Fibroblast of skin of back (primary cell): ENCODE data around the gene ACE.

Source experiments
- DNase-seq: peaks from one replicate; pipeline ENCODE4 v3.0.0-alpha.2; 2013

Gene ACE

DNA sequence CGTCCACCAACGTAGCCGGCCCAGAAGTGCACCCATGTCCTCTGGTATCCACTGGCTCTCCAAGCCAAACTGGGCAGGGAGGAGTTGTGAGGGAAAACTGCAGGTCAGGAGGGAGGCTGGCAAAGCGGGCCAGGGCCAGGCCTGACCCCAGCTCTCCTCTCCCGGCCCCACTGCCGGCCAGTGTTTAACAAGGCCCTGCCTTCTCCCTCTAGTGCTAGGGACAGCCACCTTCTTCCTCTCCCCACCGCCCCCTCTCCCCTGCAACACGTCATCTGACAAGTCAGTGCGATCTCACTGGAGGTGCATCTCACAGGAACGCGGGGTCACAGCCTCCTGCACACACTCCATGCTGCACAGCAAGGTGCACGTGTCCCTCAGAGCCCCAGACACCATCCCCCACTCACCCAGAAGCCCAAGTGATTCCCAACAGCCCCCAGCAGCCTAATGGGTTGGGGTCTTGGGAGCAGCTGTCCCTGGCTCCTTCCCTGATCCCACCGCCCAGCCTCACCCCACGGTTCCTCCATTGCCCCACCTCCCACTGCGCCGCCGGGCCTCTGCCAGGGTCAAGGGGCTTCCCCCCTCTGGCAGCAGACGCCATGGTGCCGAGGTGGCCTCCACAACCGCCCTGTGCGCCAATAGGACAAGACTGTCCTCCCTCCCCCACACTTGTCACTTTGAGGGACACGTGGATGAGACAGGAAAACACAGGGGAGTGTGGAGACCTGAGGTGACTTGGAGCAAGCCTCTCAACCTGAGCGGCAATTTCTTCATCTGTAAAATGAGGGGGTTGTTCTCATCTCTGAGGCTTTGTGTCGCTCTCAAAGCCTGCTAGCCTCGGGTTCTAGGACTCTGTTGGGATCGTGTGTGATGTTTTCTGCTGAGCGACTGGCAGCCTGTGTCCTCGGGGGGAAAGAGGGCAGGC is 1.1 kb upstream of the ACE start:
- DNase-seq, result no peak

DNA sequence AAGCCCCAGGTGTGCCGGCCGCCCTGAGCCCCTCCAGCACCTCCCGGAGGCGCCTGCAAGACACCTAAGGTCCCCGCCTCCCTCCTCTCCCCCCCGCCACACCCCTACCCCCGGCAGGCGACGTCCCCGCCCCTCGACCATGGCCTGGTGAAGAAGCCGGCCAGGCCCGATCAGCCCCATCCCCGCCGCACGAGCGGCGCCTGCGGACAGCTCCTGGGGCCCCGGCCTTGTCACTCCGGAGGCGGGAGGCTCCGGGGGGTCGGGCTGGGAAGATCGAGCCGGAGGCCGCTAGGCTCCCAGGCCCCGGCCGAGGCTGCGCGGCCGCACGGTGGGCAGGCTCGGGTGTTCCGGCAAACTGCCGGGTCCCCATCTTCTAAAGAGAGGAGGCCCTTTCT is 405 bp upstream of the ACE start:
- no peak for DNase-seq

GRCh38 chr17:63477480-63478440 is 899 bp downstream of the ACE start:
- DNase-seq, result no peak

DNA sequence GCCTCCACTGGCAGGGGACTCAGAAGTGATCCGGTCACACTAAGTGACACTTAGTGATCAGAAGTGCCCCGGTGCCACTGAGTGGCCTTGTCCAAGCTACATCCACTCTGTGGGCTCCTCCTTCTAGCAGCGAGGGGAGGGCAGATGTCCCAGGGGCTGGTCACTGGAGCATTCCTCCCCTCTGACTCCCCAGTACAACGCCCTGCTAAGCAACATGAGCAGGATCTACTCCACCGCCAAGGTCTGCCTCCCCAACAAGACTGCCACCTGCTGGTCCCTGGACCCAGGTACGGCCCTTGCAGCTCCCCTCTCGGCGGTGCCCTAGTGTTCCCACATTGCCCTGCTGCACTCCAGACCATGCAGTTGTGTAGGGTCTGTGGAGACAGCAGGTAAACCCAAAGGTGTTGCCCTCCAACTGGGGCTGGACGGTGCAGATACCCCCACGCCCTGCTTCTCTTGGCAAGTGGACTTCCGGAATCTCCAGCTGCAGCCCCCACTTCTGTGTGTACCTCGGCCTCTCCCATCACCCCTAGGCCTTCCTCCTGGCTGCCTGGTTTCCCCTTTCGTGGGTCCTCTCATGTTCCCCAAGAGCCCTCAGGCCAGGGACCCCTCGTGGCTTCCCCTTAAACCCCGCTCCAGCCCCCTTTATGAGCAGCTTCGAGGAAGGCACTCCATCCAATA is 2.1 kb downstream of the ACE start:
- DNase-seq, result peak; percentile 92

GRCh38 chr17:63479495-63480184 is 2.8 kb downstream of the ACE start:
- DNase-seq, result no peak

DNA sequence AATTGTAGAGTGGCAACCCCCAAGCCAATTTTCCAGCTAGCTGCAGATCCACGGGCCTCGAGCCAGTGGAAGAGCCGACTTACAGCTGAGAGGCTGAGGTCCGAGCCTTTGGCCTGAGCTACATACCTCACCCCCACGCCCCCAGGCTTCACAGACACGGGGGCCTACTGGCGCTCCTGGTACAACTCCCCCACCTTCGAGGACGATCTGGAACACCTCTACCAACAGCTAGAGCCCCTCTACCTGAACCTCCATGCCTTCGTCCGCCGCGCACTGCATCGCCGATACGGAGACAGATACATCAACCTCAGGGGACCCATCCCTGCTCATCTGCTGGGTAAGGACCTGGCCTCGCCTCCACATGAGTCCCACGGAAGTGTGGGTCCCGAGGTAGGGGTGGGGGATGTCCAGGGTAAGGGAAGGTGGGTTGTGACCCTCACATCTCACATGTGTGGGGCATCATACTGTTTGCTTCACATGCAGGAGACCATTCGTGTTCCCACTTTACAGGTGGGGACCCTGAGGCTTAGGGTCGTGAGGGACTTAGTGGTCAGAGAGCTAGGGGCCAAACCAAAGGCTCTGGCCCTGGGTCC is 3.4 kb downstream of the ACE start:
- no peak for DNase-seq

DNA sequence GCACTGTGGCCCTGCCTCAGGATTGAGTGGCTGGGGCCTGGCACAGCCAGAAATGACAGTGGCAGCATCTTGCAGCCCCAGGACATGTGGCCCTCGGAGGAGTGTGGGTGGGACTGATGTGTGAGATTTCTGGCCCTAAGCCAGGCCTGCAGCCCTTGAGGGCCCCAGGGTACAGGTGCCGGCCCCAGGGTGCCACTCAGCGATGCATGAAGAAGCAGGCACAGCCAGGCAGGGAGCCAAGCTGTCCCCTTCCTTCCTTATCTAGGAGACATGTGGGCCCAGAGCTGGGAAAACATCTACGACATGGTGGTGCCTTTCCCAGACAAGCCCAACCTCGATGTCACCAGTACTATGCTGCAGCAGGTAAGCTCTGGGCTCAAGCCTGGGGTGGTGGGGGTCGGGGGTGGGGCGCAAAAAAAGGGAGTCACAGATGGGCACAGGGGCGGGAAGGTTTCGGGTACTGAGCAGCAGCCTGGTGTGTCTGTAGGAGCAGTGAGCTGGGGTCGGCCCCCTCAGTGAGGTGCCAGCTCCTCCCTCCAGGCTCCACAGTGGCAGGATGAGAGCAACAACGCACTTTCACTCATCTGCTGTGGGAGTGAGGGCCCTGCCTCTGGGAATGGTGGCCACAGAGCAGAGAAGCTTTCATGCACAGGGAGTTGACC is 4.1 kb downstream of the ACE start:
- no peak for DNase-seq

GRCh38 chr17:63481488-63481870 is 4.6 kb downstream of the ACE start:
- DNase-seq, result no peak

- no peak for DNase-seq
Observed at GRCh38 chr17:63482509-63482908, 5.6 kb downstream of the ACE start.

DNA sequence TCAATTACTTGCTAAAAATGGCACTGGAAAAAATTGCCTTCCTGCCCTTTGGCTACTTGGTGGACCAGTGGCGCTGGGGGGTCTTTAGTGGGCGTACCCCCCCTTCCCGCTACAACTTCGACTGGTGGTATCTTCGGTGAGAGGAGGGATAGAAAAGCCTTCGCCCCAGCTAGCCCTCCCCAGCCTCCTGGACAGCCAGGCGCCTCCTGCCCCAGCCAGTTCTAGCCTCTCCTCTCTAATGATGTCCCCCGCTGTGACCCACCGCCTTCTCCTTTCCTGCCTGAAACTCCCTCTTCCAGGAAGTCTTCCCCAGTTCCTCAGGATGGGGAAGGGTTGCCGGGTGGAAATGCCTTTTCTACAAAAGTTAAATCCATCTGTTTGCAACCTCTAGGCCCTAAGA is 6.2 kb downstream of the ACE start:
- DNase-seq, result no peak

- DNase-seq, result no peak
Observed at GRCh38 chr17:63483655-63484575, 7.1 kb downstream of the ACE start.

DNA sequence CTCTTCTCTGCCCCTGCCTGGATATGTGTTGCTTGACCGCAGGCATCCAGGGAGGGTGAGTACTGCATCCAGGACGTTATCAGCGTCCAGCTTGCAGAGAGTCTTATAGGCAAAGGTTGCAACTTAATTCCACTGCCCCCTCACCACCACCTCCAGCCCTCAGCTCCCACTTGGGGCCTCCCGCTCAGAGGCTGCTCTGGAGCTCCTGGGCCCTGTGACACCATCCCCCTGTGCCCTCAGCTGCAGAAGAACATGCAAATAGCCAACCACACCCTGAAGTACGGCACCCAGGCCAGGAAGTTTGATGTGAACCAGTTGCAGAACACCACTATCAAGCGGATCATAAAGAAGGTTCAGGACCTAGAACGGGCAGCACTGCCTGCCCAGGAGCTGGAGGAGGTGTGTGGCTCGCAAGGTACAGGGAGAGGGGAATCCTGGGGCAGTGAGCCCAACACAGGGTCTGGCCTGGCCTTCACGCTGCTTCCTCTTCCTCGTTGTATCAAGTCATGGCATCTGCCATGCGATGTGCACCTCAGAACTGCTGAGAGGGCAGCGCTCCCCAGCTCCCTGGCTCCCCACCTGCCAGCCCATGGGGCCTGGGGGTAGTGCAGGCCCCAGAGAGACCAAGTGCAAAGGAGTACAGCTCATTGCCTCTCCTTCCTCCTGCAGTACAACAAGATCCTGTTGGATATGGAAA is 9.6 kb downstream of the ACE start:
- no peak for DNase-seq

GRCh38 chr17:63487014-63487339 is 10.1 kb downstream of the ACE start:
- no peak for DNase-seq

- no peak for DNase-seq
Observed at GRCh38 chr17:63488851-63489250, 12.0 kb downstream of the ACE start.

DNA sequence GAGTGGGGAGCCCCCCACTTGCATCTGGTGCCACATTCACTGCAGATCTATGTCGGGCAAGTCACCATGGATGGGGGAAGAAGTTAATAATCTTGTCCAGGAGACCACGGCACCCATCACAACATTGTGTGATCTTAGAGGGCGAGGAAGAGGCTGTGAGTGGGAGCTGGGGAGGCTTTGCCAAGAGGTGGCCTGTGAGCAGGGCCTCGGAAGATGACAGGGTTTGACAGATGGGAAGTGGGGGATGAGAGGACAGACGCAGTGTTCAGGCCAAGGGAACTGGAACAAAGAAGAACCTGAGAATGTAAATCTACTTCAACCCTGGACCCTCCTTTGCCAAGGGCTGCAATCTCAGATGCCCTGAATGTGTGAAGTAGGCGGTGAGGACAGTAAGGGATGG is 12.4 kb downstream of the ACE start:
- DNase-seq, result no peak

DNA sequence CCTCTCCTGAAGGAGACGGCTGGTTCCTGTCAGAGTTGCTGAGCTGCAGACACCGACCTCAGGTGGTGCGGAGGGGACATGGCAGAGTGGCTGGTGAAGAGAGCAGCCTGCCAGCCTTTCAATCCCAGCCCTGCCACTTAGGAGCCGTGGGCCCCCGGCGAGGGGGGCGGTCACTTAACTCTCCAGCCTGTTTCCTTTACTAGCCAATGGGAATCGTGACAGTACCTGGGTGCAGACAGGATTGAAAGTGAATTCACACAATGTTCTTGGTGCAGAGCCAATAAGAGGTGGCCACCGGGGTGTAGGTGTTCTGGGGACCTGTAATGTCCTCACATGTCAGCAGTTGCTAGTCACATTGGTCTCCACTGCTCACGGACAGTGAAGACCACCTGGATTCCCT is 13.5 kb downstream of the ACE start:
- DNase-seq, result no peak

GRCh38 chr17:63490858-63491400 is 14.1 kb downstream of the ACE start:
- DNase-seq, result no peak

DNA sequence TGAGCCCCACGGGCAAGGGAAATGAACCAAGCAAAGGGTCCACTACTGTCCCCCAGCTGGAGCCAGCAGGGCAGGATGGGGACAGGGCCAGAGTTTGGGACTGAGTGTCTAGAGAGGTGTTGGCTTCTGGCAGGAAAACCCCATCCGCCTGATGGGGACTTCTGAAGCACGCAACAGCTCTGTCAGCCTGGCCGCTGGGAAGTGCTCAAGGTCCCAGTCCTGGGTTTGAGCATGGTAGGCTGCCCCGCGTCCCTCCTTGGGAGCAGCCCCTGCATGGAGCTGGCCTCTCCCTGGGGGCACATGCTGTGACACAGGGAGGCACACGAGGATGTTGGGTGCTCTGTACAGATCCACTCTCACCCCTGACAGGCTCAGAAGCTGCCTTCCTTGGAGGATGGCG is 14.6 kb downstream of the ACE start:
- no peak for DNase-seq

- no peak for DNase-seq
Observed at GRCh38 chr17:63491977-63492618, 15.2 kb downstream of the ACE start.
